GM19467 (cell line): ENCODE measurements around the gene IL17REL.

Experiments used
- ATAC-seq: cut with Tn5 transposase; IDR thresholded peaks from one replicate; pipeline ENCODE4 v1.9.1; 2021; ENCODE audit warnings: mild to moderate bottlenecking, moderate library complexity; ENCODE audit not compliant: unreplicated experiment

The IL17REL gene

GRCh38 chr22:50012211-50013181 lies at the start of gene IL17REL:
Gene IL17REL, minus strand, starts transcription at chr22:50012765. Its CDS starts 119 bp downstream, at chr22:50012646.
- ATAC-seq = no peak

- ATAC-seq = no peak
Observed at GRCh38 chr22:50061824-50062355, 49.3 kb upstream of the IL17REL start.

GRCh38 chr22:50061141-50061823 lies 48.7 kb upstream of the IL17REL start:
- no peak for ATAC-seq

GRCh38 chr22:50060441-50061140 lies 48.0 kb upstream of the IL17REL start:
- ATAC-seq = no peak

- no peak for ATAC-seq
Observed at GRCh38 chr22:50059881-50060262, 47.3 kb upstream of the IL17REL start.

GRCh38 chr22:50058906-50059880 lies 46.6 kb upstream of the IL17REL start:
- no peak for ATAC-seq

GRCh38 chr22:50058061-50058905 lies 45.7 kb upstream of the IL17REL start, which contains the start of gene TTLL8:
Gene TTLL8, minus strand, starts transcription at chr22:50058298.
- no peak for ATAC-seq

GRCh38 chr22:50057278-50058060 lies 44.9 kb upstream of the IL17REL start:
- no peak for ATAC-seq

- ATAC-seq = no peak
Observed at GRCh38 chr22:50056214-50056972, 43.8 kb upstream of the IL17REL start.

GRCh38 chr22:50053861-50054260 lies 41.3 kb upstream of the IL17REL start:
- no peak for ATAC-seq

- no peak for ATAC-seq
Observed at GRCh38 chr22:50051930-50052329, 39.4 kb upstream of the IL17REL start.

GRCh38 chr22:50049299-50050195 lies 37.0 kb upstream of the IL17REL start:
- ATAC-seq = no peak

- no peak for ATAC-seq
Observed at GRCh38 chr22:50048836-50049235, 36.3 kb upstream of the IL17REL start.

- ATAC-seq = no peak
Observed at GRCh38 chr22:50048061-50048765, 35.6 kb upstream of the IL17REL start.

GRCh38 chr22:50047346-50047745 lies 34.8 kb upstream of the IL17REL start:
- no peak for ATAC-seq
